HepG2 (cell line): ENCODE measurements around the gene KRTAP10-4. TPM values are rescaled to one million over a fixed set of nuclear protein-coding genes. Genes with fewer than 3 reads are reported as not detected.

Experiments
- CBX5 ChIP-seq: sonication (generic); formaldehyde crosslinking; IDR thresholded peaks from 2 replicates; pipeline ENCODE4 v1.4.0; 2020; ENCODE audit warnings: missing genetic modification reagents, borderline replicate concordance
- HNRNPL ChIP-seq: fragments of 200-400 bp; formaldehyde crosslinking; IDR thresholded peaks from 2 replicates; pipeline ENCODE4 v1.6.1; 2017; ENCODE audit warnings: mild to moderate bottlenecking, low read depth, low read length
- MLLT10 ChIP-seq: sonication (generic); formaldehyde crosslinking; IDR thresholded peaks from 2 replicates; pipeline ENCODE4 v1.4.0; 2020; ENCODE audit warnings: missing genetic modification reagents
- MLXIP ChIP-seq: sonication (generic); formaldehyde crosslinking; IDR thresholded peaks from 2 replicates; pipeline ENCODE4 v1.9.0; 2021; ENCODE audit warnings: missing genetic modification reagents, borderline replicate concordance
- ONECUT2 ChIP-seq: sonication (generic); formaldehyde crosslinking; IDR thresholded peaks from 2 replicates; pipeline ENCODE4 v1.4.0; 2020; ENCODE audit warnings: missing genetic modification reagents
- SP140L ChIP-seq: sonication (generic); formaldehyde crosslinking; IDR thresholded peaks from 2 replicates; pipeline ENCODE4 v1.4.0; 2020; ENCODE audit warnings: missing genetic modification reagents, borderline replicate concordance
- THAP11 ChIP-seq: IDR thresholded peaks from 2 replicates; pipeline ENCODE4 v1.6.1; 2016; ENCODE audit warnings: missing biosample characterization, missing genetic modification reagents
- ZBTB1 ChIP-seq: sonication (generic); formaldehyde crosslinking; IDR thresholded peaks from 2 replicates; pipeline ENCODE4 v1.4.0; 2020; ENCODE audit warnings: missing genetic modification reagents, borderline replicate concordance
- ZNF280D ChIP-seq: sonication (generic); formaldehyde crosslinking; IDR thresholded peaks from 2 replicates; pipeline ENCODE4 v1.5.1; 2020; ENCODE audit warnings: mild to moderate bottlenecking, missing genetic modification reagents
- ZNF552 ChIP-seq: sonication (generic); formaldehyde crosslinking; IDR thresholded peaks from 2 replicates; pipeline ENCODE4 v1.9.0; 2022; ENCODE audit warnings: missing genetic modification reagents, mild to moderate bottlenecking, borderline replicate concordance
- ZSCAN31 ChIP-seq: sonication (generic); formaldehyde crosslinking; IDR thresholded peaks from 2 replicates; pipeline ENCODE4 v1.5.0; 2020; ENCODE audit warnings: low read depth, mild to moderate bottlenecking, missing genetic modification reagents
- polyA plus RNA-seq, 8 experiments: library from polyadenylated mRNA; depleted of rRNA in 3 of 8; stranded (reverse) in 7 of 8; unstranded in 1 of 8; fragments of >200 nt; fragmentation: Illumina TruSeq in 4 of 8; extraction: Trizol in 4 of 8; gene quantifications; 2 replicates each; pipeline versions ENCODE4 v1.2.1 to v1.2.3, GENCODE V29; 2011 to 2016; ENCODE audit warnings: low read depth in 4 of 8, missing spikeins in 1 of 8, mixed read lengths in 1 of 8; ENCODE audit not compliant: insufficient read depth in 1 of 8
- total RNA-seq, 5 experiments: library from RNA; depleted of rRNA; stranded (reverse); fragments of >200 nt; fragmentation: Illumina TruSeq; extraction: Trizol; gene quantifications; 2 replicates each; pipeline ENCODE4 v1.2.3, GENCODE V29; 2016; ENCODE audit warnings: low read depth in 1 of 5

Gene KRTAP10-4
- total and polyA plus RNA-seq, 2 of the 13 experiments (the other 11 are each of a cell fraction or from before 2014, with no cell fraction given), result not detected

DNA sequence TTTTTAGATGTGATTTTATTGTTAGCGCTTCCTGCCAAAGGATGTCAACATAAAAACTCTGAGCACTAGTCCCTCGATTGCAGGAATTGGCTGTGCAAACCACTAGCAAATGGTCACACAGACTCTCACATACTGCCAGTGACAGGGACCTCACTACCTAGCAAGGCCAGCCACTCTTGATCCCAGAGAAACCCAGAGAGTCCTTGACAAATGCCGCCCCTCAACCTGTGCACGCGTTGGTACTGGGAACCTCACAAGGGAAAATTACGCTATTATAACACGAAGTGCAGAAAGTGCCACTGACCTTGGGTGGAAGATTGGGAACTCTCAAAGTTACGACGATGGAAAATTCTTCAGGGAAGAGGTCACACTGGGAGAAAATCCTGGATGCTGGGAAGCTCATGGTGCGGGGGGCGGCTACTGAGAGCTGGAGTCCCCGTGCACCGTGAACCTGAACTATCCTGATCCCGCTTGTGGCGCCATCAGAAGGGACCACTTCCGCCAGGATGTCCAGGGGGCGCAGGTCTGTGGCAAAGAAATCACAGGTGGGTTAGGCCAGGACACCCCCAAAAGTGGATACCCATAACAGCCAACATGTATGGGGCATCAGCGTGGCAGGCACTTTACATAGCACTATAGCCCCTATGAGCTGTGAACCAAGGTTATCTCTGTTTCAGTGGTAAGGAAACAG, 5.9 kb upstream of the KRTAP10-4 start (continued):
- TF ChIP-seq MLXIP, result no peak
- no peak for TF ChIP-seq ZSCAN31
- no peak for TF ChIP-seq ZBTB1
- no peak for TF ChIP-seq SP140L
- TF ChIP-seq MLLT10 (CRISPR knock-in tag), result no peak
- no peak for TF ChIP-seq ZNF552 (CRISPR knock-in tag)
- TF ChIP-seq HNRNPL, result no peak
- TF ChIP-seq CBX5 (CRISPR knock-in tag), result no peak
- TF ChIP-seq THAP11 (CRISPR knock-in tag), result no peak
- no peak for TF ChIP-seq ZNF280D (CRISPR knock-in tag)
- TF ChIP-seq ONECUT2 (CRISPR knock-in tag), result no peak
